GM12878 (cell line): ENCODE results near the gene CD93.

Experiments used
- CBX5 ChIP-seq: sonication (generic); IDR thresholded peaks from 2 replicates; pipeline ENCODE4 v1.6.1; 2016; ENCODE audit warnings: low read depth, moderate library complexity, mild to moderate bottlenecking, inconsistent platforms
- ETV6 ChIP-seq, 2 experiments: fragments of 450-650 bp in 1 of 2; IDR thresholded peaks in 1 of 2; conservative IDR thresholded peaks in 1 of 2; 2 replicates each; pipeline ENCODE4 v1.6.1; 2014; ENCODE audit warnings: antibody characterized with exemption in 1 of 2, borderline replicate concordance in 1 of 2, low read depth in 1 of 2, mild to moderate bottlenecking in 1 of 2, moderate library complexity in 1 of 2
- JUND ChIP-seq: IDR thresholded peaks from 2 replicates; pipeline ENCODE4 v1.6.1; 2012; ENCODE audit warnings: low read depth, mild to moderate bottlenecking, low read length, improper control_type of control experiment, moderate library complexity
- POLR2A ChIP-seq: IDR thresholded peaks from 2 replicates; pipeline ENCODE4 v1.6.1; 2011; ENCODE audit warnings: low read depth, mild to moderate bottlenecking, low read length
- POLR2AphosphoS2 ChIP-seq: IDR thresholded peaks from 2 replicates; pipeline ENCODE4 v1.6.1; 2011; ENCODE audit warnings: low read depth, mild to moderate bottlenecking, low read length, improper control_type of control experiment, moderate library complexity
- SIN3A ChIP-seq: IDR thresholded peaks from 2 replicates; pipeline ENCODE4 v1.6.1; 2012; ENCODE audit warnings: low read depth, low read length, improper control_type of control experiment
- TF ChIP-seq, protein P1 (sequence below), 3 experiments: IDR thresholded peaks in 2 of 3; conservative IDR thresholded peaks in 1 of 3; 2 replicates each; pipeline ENCODE4 v1.5.1; 2011; ENCODE audit warnings: low read depth in 3 of 3, low read length in 3 of 3, mild to moderate bottlenecking in 3 of 3, control low read depth in 2 of 3, moderate library complexity in 2 of 3, inconsistent platforms in 1 of 3, mixed read lengths in 1 of 3; ENCODE audit not compliant: control insufficient read depth in 2 of 3, insufficient read depth in 1 of 3; ENCODE audit errors: extremely low read depth in 1 of 3
- TF ChIP-seq, protein P2 (sequence below): IDR thresholded peaks from 2 replicates; pipeline ENCODE4 v1.6.1; 2012; ENCODE audit warnings: low read depth, low read length, improper control_type of control experiment
- TF ChIP-seq, protein P3 (sequence below): IDR thresholded peaks from 2 replicates; pipeline ENCODE4 v1.6.1; 2012; ENCODE audit warnings: low read depth, low read length, improper control_type of control experiment

DNA sequence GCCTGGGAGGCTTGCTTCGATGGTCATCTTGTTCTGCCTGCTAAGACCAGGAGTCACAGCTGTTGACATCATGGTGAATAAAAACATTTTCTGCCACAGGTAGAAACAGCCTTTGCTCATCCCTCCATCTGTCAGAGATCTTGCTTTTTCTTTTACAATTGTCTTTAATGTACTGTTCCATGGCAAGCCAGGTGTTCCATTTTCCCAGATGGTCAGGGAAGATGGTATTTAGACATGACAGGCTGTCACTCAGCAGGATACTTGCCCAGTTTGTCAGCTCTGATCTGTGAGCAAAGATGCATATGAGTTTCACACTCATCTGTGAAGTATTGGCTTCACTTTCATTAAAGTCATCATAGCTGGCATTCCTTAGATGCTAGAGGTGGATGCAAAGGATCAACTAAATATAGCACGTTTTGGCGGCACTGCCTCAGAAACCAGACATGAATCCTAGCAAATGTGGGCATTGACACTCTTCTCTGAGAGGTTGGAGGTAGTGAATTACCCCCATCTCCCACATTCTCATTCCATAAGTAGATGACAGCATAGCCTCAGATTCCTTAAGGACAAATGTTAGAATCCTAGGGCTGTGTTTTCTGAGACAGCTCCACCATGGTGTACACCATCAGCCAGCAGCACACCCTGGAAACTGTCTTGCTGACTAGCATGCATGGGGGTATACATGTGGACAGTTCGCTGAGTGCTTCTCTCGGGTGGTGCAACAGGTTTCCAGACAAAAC lies 46.8 kb downstream of the CD93 start:
- TF ChIP-seq POLR2A (no peak), POLR2AphosphoS2 (no peak), JUND (no peak), CBX5 (no peak), SIN3A (no peak), ETV6 (conservative IDR thresholded peaks at IDR 0.05 in 1 of 2, IDR thresholded peaks at IDR 0.05 in 1 of 2; ENCODE audit: borderline replicate concordance in 1 of 2, low read depth in 1 of 2) (no peak)
- TF ChIP-seq, protein P1, sequence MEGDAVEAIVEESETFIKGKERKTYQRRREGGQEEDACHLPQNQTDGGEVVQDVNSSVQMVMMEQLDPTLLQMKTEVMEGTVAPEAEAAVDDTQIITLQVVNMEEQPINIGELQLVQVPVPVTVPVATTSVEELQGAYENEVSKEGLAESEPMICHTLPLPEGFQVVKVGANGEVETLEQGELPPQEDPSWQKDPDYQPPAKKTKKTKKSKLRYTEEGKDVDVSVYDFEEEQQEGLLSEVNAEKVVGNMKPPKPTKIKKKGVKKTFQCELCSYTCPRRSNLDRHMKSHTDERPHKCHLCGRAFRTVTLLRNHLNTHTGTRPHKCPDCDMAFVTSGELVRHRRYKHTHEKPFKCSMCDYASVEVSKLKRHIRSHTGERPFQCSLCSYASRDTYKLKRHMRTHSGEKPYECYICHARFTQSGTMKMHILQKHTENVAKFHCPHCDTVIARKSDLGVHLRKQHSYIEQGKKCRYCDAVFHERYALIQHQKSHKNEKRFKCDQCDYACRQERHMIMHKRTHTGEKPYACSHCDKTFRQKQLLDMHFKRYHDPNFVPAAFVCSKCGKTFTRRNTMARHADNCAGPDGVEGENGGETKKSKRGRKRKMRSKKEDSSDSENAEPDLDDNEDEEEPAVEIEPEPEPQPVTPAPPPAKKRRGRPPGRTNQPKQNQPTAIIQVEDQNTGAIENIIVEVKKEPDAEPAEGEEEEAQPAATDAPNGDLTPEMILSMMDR (IDR thresholded peaks at IDR 0.05 in 2 of 3, conservative IDR thresholded peaks at IDR 0.05 in 1 of 3; ENCODE audit: control insufficient read depth in 2 of 3, extremely low read depth in 1 of 3, insufficient read depth in 1 of 3, low read depth in 3 of 3, low read length in 3 of 3), result no peak
- TF ChIP-seq, protein P2, sequence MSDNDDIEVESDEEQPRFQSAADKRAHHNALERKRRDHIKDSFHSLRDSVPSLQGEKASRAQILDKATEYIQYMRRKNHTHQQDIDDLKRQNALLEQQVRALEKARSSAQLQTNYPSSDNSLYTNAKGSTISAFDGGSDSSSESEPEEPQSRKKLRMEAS, result no peak
- TF ChIP-seq, protein P3, sequence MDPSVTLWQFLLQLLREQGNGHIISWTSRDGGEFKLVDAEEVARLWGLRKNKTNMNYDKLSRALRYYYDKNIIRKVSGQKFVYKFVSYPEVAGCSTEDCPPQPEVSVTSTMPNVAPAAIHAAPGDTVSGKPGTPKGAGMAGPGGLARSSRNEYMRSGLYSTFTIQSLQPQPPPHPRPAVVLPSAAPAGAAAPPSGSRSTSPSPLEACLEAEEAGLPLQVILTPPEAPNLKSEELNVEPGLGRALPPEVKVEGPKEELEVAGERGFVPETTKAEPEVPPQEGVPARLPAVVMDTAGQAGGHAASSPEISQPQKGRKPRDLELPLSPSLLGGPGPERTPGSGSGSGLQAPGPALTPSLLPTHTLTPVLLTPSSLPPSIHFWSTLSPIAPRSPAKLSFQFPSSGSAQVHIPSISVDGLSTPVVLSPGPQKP, result no peak
